HepG2 (cell line): ENCODE data around the gene SLC7A10. TPM values are rescaled to one million over a fixed set of nuclear protein-coding genes. Genes with fewer than 3 reads are reported as not detected.

Source experiments
- ATAC-seq: fragments of 200-7000 bp; cut with Tn5 transposase; 3 replicates; pipeline ENCODE4 v1.9.1; 2020; ENCODE audit warnings: mild to moderate bottlenecking, moderate library complexity
- BruUV-seq: library from RNA; stranded (reverse); fragments of 400-500 nt; replicated peaks from 2 replicates; lab custom pipeline; 2021; lab: Mats Ljungman, UMichigan
- CTCF ChIA-PET: fragments of 300-600 bp; formaldehyde crosslinking; extraction: SDS; loops from one replicate; lab custom pipeline; 2021; ENCODE audit warnings: low total read pairs, inconsistent platforms, low intra/inter-chr PET ratio; lab: Yijun Ruan, JAX
- POLR2A ChIA-PET: fragments of 350-600 bp; sonication (Branson Sonifier 250); formaldehyde crosslinking; loops from one replicate; lab custom pipeline; 2020; ENCODE audit warnings: antibody characterized with exemption, inconsistent platforms; lab: Yijun Ruan, JAX
- DNase-seq: peaks from one replicate; pipeline ENCODE4 v3.0.0-alpha.2; 2015; ENCODE audit warnings: low spot score
- FAIRE-seq: peaks from 3 replicates; lab custom pipeline; 2011; peaks lifted over from hg19 to GRCh38; lab: Jason Lieb, UNC
- H2AFZ ChIP-seq: one replicate; pipeline ENCODE4 v1.6.1; 2011; ENCODE audit warnings: low read length, inconsistent platforms
- H3K27ac ChIP-seq: fragments of 300-600 bp; 3 replicates; pipeline ENCODE4 v1.8.0; 2011; ENCODE audit warnings: mixed run types, mild to moderate bottlenecking, mixed read lengths, low read length, inconsistent platforms; ENCODE audit not compliant: insufficient read depth; ENCODE audit errors: extremely low read length
- H3K27me3 ChIP-seq, 2 experiments: fragments of 200-600 bp in 1 of 2; 2 replicates in 1 of 2; 3 replicates in 1 of 2; pipeline versions ENCODE4 v1.6.0 to v1.8.0; 2011; ENCODE audit warnings: low read length in 2 of 2, mild to moderate bottlenecking in 2 of 2, moderate library complexity in 2 of 2, inconsistent platforms in 1 of 2; ENCODE audit not compliant: insufficient read depth in 2 of 2, control insufficient read depth in 1 of 2
- H3K36me3 ChIP-seq, 2 experiments: fragments of 200-600 bp in 1 of 2; replicated peaks in 1 of 2; 2 replicates in 1 of 2; 3 replicates in 1 of 2; pipeline versions ENCODE4 v1.5.1 to v1.8.0; 2011; ENCODE audit warnings: low read length in 2 of 2, inconsistent platforms in 1 of 2; ENCODE audit not compliant: insufficient read depth in 2 of 2, control insufficient read depth in 1 of 2
- H3K4me1 ChIP-seq: 2 replicates; pipeline ENCODE4 v1.5.1; 2012; ENCODE audit warnings: low read length, inconsistent platforms; ENCODE audit not compliant: insufficient read depth
- H3K4me2 ChIP-seq: 2 replicates; pipeline ENCODE4 v1.6.0; 2011; ENCODE audit warnings: low read depth, low read length, inconsistent platforms
- H3K4me3 ChIP-seq, 3 experiments: fragments of 200-600 bp in 1 of 3; sonication (generic), shearing (Covaris generic) in 1 of 3; replicated peaks in 1 of 3; 2 replicates each; pipeline ENCODE4 v1.5.1; 2011 to 2016; ENCODE audit warnings: low read length in 3 of 3, inconsistent platforms in 2 of 3, low read depth in 2 of 3, mild to moderate bottlenecking in 2 of 3, control low read depth in 1 of 3, mixed read lengths in 1 of 3; ENCODE audit not compliant: insufficient read depth in 1 of 3
- H3K79me2 ChIP-seq: one replicate; pipeline ENCODE4 v1.6.1; 2011; ENCODE audit warnings: low read length, inconsistent platforms; ENCODE audit not compliant: insufficient read depth
- H3K9ac ChIP-seq: 2 replicates; pipeline ENCODE4 v1.6.0; 2011; ENCODE audit warnings: mild to moderate bottlenecking, low read depth, low read length, inconsistent platforms; ENCODE audit not compliant: insufficient read depth
- H3K9me3 ChIP-seq: 2 replicates; pipeline ENCODE4 v1.5.1; 2012; ENCODE audit warnings: mild to moderate bottlenecking, low read length
- H4K20me1 ChIP-seq: 2 replicates; pipeline ENCODE4 v1.6.0; 2011; ENCODE audit warnings: inconsistent platforms, mild to moderate bottlenecking, low read length, moderate library complexity; ENCODE audit not compliant: insufficient read depth
- ARNT ChIP-seq: fragments of 450-650 bp; IDR thresholded peaks from 2 replicates; pipeline ENCODE4 v1.6.1; 2017
- POLR2A ChIP-seq, 2 experiments: IDR thresholded peaks; 2 replicates each; pipeline ENCODE4 v1.6.1; 2011; ENCODE audit warnings: low read depth in 2 of 2, low read length in 2 of 2, mild to moderate bottlenecking in 1 of 2, moderate library complexity in 1 of 2; ENCODE audit not compliant: insufficient read depth in 1 of 2
- TOPORS ChIP-seq: sonication (generic); formaldehyde crosslinking; IDR thresholded peaks from 2 replicates; pipeline ENCODE4 v1.8.0; 2023; ENCODE audit warnings: mild to moderate bottlenecking, missing genetic modification reagents
- ZMYM2 ChIP-seq: sonication (generic); formaldehyde crosslinking; IDR thresholded peaks from 2 replicates; pipeline ENCODE4 v1.8.0; 2022; ENCODE audit warnings: mild to moderate bottlenecking, missing genetic modification reagents
- ZNF589 ChIP-seq: sonication (generic); formaldehyde crosslinking; conservative IDR thresholded peaks from 2 replicates; pipeline ENCODE4 v1.8.0; 2022; ENCODE audit warnings: mild to moderate bottlenecking, moderate library complexity, missing genetic modification reagents
- WGBS: methylation state at CpG from one replicate; pipeline ENCODE4 v1.1.6; 2017; ENCODE audit warnings: low lambda C conversion rate; 5-methylcytosine and 5-hydroxymethylcytosine counted together
- in situ Hi-C: cut with HindIII; loops from 2 replicates; pipeline ENCODE4 v1.10.0; 2017; ENCODE audit warnings: low pct_unique_long_range_greater_than_20kb; ENCODE audit not compliant: extremely low pct_ligation_motif_present
- intact Hi-C: fragments of 100-400 bp; cut with micrococcal nuclease; formaldehyde crosslinking; loops from one replicate; pipeline ENCODE4 v1.10.0; 2022; ENCODE audit not compliant: unreplicated experiment
- polyA plus RNA-seq, 8 experiments: library from polyadenylated mRNA; depleted of rRNA in 3 of 8; stranded (reverse) in 7 of 8; unstranded in 1 of 8; fragments of >200 nt; fragmentation: Illumina TruSeq in 4 of 8; extraction: Trizol in 4 of 8; gene quantifications; 2 replicates each; pipeline versions ENCODE4 v1.2.1 to v1.2.3, GENCODE V29; 2011 to 2016; ENCODE audit warnings: low read depth in 4 of 8, missing spikeins in 1 of 8, mixed read lengths in 1 of 8; ENCODE audit not compliant: insufficient read depth in 1 of 8
- total RNA-seq, 5 experiments: library from RNA; depleted of rRNA; stranded (reverse); fragments of >200 nt; fragmentation: Illumina TruSeq; extraction: Trizol; gene quantifications; 2 replicates each; pipeline ENCODE4 v1.2.3, GENCODE V29; 2016; ENCODE audit warnings: low read depth in 1 of 5
- TF ChIP-seq, protein P1 (sequence below): IDR thresholded peaks from 2 replicates; pipeline ENCODE4 v1.4.0; 2020; ENCODE audit warnings: mild to moderate bottlenecking, missing genetic modification reagents
- TF ChIP-seq, protein P2 (sequence below): sonication (generic); formaldehyde crosslinking; conservative IDR thresholded peaks from 2 replicates; pipeline ENCODE4 v1.8.1; 2023; ENCODE audit warnings: missing genetic modification reagents

The SLC7A10 gene
- total and polyA plus RNA-seq, 2 of the 13 experiments (the other 11 are each of a cell fraction or from before 2014, with no cell fraction given) = 1.1 to 2.2 TPM

DNA sequence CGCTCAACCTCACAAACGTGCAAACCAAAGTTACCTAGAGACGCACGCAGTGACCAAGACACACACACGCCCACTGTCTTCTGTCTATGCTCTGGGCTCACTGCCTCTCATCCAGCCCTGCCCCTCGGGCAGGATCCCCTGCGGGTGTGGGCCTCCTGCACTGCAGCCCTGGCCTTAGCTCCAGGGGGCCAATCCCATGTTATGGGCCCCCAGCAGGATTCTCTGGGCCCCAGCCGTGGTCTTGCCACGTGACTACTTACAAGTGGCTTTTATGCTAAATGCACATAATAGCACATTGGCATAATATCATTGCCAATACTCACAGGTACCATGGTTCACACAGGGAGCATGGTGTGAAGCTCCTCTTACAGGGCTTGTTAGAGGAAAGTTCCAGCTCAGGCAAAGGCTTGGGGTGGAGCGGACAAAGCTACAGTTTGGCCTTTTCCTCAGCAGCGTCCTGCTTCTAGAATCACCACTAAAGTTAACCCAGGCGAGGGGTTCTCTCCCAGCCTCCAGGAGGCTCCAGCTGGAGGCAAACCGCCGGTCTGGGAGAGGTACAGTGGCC is 39.3 kb upstream of the SLC7A10 start (continued):
- TF ChIP-seq TOPORS (CRISPR knock-in tag) = no peak
- TF ChIP-seq, protein P1, sequence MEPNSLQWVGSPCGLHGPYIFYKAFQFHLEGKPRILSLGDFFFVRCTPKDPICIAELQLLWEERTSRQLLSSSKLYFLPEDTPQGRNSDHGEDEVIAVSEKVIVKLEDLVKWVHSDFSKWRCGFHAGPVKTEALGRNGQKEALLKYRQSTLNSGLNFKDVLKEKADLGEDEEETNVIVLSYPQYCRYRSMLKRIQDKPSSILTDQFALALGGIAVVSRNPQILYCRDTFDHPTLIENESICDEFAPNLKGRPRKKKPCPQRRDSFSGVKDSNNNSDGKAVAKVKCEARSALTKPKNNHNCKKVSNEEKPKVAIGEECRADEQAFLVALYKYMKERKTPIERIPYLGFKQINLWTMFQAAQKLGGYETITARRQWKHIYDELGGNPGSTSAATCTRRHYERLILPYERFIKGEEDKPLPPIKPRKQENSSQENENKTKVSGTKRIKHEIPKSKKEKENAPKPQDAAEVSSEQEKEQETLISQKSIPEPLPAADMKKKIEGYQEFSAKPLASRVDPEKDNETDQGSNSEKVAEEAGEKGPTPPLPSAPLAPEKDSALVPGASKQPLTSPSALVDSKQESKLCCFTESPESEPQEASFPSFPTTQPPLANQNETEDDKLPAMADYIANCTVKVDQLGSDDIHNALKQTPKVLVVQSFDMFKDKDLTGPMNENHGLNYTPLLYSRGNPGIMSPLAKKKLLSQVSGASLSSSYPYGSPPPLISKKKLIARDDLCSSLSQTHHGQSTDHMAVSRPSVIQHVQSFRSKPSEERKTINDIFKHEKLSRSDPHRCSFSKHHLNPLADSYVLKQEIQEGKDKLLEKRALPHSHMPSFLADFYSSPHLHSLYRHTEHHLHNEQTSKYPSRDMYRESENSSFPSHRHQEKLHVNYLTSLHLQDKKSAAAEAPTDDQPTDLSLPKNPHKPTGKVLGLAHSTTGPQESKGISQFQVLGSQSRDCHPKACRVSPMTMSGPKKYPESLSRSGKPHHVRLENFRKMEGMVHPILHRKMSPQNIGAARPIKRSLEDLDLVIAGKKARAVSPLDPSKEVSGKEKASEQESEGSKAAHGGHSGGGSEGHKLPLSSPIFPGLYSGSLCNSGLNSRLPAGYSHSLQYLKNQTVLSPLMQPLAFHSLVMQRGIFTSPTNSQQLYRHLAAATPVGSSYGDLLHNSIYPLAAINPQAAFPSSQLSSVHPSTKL (CRISPR knock-in tag) = no peak
- no peak for TF ChIP-seq ZMYM2
- TF ChIP-seq, protein P2, sequence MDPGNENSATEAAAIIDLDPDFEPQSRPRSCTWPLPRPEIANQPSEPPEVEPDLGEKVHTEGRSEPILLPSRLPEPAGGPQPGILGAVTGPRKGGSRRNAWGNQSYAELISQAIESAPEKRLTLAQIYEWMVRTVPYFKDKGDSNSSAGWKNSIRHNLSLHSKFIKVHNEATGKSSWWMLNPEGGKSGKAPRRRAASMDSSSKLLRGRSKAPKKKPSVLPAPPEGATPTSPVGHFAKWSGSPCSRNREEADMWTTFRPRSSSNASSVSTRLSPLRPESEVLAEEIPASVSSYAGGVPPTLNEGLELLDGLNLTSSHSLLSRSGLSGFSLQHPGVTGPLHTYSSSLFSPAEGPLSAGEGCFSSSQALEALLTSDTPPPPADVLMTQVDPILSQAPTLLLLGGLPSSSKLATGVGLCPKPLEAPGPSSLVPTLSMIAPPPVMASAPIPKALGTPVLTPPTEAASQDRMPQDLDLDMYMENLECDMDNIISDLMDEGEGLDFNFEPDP (CRISPR knock-in tag) = no peak
- no peak for TF ChIP-seq ARNT
- no peak for TF ChIP-seq ZNF589 (CRISPR knock-in tag)

DNA sequence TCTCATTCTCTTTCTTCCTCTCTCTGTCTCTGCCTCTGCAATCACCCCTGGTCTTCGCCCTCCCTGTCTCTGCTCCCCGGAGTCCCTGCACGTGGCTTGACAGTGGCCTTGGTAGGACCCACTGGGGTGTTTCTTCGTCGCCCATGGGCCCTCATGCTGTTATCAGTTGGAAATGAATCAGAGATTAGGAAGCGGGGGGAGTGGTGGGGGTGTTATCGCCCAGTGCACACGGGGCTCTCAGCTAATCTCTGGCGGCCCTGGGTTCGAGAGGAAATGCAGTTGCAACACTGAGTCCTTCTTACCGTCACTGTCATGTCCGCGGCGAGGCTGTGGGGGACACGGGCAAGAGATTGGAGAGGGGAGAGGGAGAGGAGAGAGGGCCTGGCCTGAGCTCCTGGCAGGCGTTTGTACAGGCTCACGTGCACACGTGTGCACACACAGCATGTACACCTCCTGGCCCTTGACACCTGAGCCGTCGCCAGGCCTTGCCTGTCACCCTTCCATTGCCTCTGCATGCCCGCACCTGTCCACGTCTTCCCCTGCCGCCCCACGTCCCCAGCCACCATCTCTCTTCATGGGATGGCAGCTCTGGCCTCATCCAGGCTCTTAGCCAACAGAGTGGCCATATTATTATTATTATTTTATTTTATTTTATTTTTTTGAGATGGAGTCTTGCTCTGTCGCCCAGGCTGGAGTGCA is 37.8 kb upstream of the SLC7A10 start:
- Histone ChIP-seq H3K36me3 (no peaks in the 10 kb centered on the region), H4K20me1 (no peaks in the 10 kb centered on the region), H3K4me1 (peaks cover 48% of the 10 kb centered on the region), H3K79me2 (no peaks in the 10 kb centered on the region), H3K9me3 (no peaks in the 10 kb centered on the region), H3K27me3 (peaks cover 0 to 4% of the 10 kb centered on the region in 2 experiments; a peak in 3 of 5 replicates), H2AFZ (no peak overlapping the region), H3K4me3 (no peak overlapping the region), H3K27ac (no peak overlapping the region), H3K4me2 (no peak overlapping the region), H3K9ac (no peak overlapping the region)
- ChIA-PET POLR2A (interaction anchor here (3.3 kb wide), 1 partner anchor 12 kb away, joined by 13 read pairs; no protein-coding TSS in a partner anchor), CTCF (no interaction called here)
- WGBS = 63% methylated on average over 22 of the region's 25 CpGs
- ATAC-seq = no peak
- no peak for DNase-seq
- no peak for TF ChIP-seq POLR2A (IDR thresholded peaks at IDR 0.05; ENCODE audit: insufficient read depth in 1 of 2, low read depth in 2 of 2, low read length in 2 of 2)
- FAIRE-seq = no peak
- in situ Hi-C loops (no loop called here), intact Hi-C loops (no loop called here)
- no TSS peak for BruUV-seq
